Stimulated activated naive CD8-positive, alpha-beta T cell treated with anti-CD3 and anti-CD28 coated beads, Interleukin-15, amount 100 ng/mL, for 72 hours (primary cell): ENCODE measurements around the gene FHOD1.

ENCODE experiments used
- ATAC-seq: fragments of 150-1000 bp; cut with Tn5 transposase; 2 replicates; pipeline ENCODE4 v1.10.0; 2021; ENCODE audit warnings: mild to moderate bottlenecking, moderate library complexity
- DNase-seq, 2 donors: peaks; one replicate each; pipeline ENCODE4 v3.0.0; 2021 to 2022
- H3K27ac Mint-ChIP-seq, 2 donors: one replicate each; pipeline ENCODE4 v1.8.0; 2022; ENCODE audit warnings: mild to moderate bottlenecking in 2 of 2, mixed read lengths in 2 of 2, moderate library complexity in 2 of 2
- H3K27me3 Mint-ChIP-seq: one replicate; pipeline ENCODE4 v1.8.0; 2022; ENCODE audit warnings: mixed read lengths
- H3K4me1 Mint-ChIP-seq: one replicate; pipeline ENCODE4 v1.8.0; 2022; ENCODE audit warnings: mild to moderate bottlenecking, mixed read lengths
- H3K4me3 Mint-ChIP-seq, 2 donors: one replicate each; pipeline ENCODE4 v1.8.0; 2022; ENCODE audit warnings: mild to moderate bottlenecking in 2 of 2, mixed read lengths in 2 of 2, moderate library complexity in 1 of 2
- H3K9me3 Mint-ChIP-seq, 2 donors: one replicate each; pipeline ENCODE4 v1.8.0; 2022; ENCODE audit warnings: mixed read lengths in 2 of 2

FHOD1 gene

DNA sequence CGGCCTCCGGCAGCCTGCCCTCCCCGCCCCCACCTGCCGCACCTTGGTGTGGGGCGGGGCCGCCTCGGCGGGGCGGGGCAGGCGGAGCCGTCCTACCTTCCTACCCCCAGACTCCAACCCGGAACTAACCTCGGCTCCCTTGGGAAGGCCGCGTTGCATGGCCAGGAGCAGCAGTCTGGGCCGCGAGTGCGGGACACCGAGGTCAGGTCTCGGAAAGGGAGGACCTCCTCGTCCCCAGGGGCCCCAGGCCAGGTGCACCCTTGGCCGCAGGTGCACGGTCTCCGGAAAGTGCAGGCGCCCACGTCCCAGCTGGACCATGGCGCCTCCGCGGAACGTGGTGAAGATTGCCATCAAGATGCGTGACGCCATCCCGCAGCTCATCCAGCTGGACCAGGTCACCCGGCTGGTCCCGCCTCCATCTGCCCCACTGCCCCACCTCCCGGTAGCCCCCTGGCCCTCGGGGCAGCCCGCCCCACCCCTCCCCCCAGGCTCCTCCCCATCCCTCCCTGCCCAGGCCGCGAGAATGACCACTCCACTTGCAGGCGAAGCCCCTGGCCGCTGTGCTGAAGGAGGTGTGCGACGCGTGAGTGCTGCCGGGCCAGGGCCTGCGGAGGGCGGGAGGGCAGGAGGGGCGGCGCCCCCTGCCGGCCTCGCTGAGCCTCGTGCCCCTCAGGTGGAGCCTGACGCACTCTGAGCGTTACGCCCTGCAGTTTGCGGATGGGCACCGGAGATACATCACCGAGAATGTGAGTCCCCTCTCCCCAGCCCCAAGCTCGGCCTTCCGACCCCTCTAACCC, 48.1 kb downstream of the FHOD1 start, which contains the start of gene ELMO3:
Gene ELMO3 (plus strand): TSS at position 121 of the 797 bp plus-strand sequence. CDS start 196 bp downstream, at position 317.
- H3K4me1 Mint-ChIP-seq = peaks cover 42% of the 10 kb centered on the region
- no peaks in the 10 kb centered on the region for H3K9me3 Mint-ChIP-seq
- DNase-seq (no peak), ATAC-seq (peak; percentile 25)
- H3K27me3 Mint-ChIP-seq = no peaks in the 10 kb centered on the region
- H3K4me3 Mint-ChIP-seq = no peak within 1 kb of the TSS
- peak within 1 kb of the TSS; percentile 35 to 93 for H3K27ac Mint-ChIP-seq

GRCh38 chr16:67198238-67198734, 49.0 kb downstream of the FHOD1 start:
- peaks cover 51% of the 10 kb centered on the region for H3K4me1 Mint-ChIP-seq
- H3K27ac Mint-ChIP-seq = peak overlapping the region in 1 of 2 donors; percentile 93
- DNase-seq (no peak), ATAC-seq (peak; percentile 54)
- no peak overlapping the region for H3K4me3 Mint-ChIP-seq
- no peaks in the 10 kb centered on the region for H3K27me3 Mint-ChIP-seq
- H3K9me3 Mint-ChIP-seq = no peaks in the 10 kb centered on the region

DNA sequence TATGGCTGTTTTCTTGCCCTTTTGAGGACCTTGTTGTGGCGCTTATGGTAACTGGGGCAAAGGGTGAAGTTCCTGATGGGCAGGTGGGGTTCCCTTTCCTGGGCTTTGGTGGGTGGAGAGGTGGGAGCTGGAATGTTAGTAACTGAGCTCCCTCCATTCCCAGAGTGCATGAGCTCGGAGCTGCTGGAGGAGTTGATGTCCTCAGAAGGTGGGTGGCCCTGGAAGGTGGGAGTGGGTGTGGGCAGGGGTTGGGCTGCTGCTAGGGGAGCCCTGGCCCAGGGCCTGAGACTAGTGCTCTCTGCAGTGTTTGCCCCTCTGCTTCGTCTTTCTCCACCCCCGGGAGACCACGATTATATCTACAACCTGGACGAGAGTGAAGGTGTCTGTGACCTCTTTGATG, 49.6 kb downstream of the FHOD1 start:
- ATAC-seq = peak; percentile 2
- H3K27ac Mint-ChIP-seq = no peak overlapping the region
- peaks cover 57% of the 10 kb centered on the region for H3K4me1 Mint-ChIP-seq
- H3K27me3 Mint-ChIP-seq = no peaks in the 10 kb centered on the region
- no peaks in the 10 kb centered on the region for H3K9me3 Mint-ChIP-seq
- no peak overlapping the region for H3K4me3 Mint-ChIP-seq
- DNase-seq = no peak

DNA sequence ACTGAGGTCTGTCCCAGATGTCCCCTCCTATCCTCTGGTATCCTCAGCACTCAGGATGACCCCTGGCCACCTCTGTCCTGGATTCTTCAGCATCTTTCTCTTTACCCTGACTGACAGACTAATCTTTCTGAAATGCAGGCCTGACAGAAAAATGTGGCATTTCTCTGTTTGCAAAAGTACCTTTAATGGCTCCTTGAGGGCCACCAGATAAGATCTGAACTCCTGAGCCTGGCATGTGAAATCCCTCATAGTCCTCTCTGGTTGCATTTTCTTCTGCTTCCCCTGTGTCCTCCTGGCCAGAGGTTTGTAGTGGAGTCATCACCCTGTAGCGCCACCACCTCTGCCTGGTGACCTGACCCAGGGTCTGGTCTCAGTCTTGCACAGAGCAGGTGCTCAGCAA, 50.4 kb downstream of the FHOD1 start:
- H3K27me3 Mint-ChIP-seq = no peaks in the 10 kb centered on the region
- DNase-seq (no peak), ATAC-seq (no peak)
- no peaks in the 10 kb centered on the region for H3K9me3 Mint-ChIP-seq
- H3K27ac Mint-ChIP-seq = peak overlapping the region; percentile 71 to 84
- peaks cover 61% of the 10 kb centered on the region for H3K4me1 Mint-ChIP-seq
- no peak overlapping the region for H3K4me3 Mint-ChIP-seq

- peaks cover 69% of the 10 kb centered on the region for H3K4me1 Mint-ChIP-seq
- H3K27me3 Mint-ChIP-seq = no peaks in the 10 kb centered on the region
- no peak for ATAC-seq
- H3K4me3 Mint-ChIP-seq = no peak overlapping the region
- no peaks in the 10 kb centered on the region for H3K9me3 Mint-ChIP-seq
- no peak for DNase-seq
- H3K27ac Mint-ChIP-seq = peak overlapping the region; percentile 42 to 84
Measured at GRCh38 chr16:67195676-67196075, 51.6 kb downstream of the FHOD1 start.

DNA sequence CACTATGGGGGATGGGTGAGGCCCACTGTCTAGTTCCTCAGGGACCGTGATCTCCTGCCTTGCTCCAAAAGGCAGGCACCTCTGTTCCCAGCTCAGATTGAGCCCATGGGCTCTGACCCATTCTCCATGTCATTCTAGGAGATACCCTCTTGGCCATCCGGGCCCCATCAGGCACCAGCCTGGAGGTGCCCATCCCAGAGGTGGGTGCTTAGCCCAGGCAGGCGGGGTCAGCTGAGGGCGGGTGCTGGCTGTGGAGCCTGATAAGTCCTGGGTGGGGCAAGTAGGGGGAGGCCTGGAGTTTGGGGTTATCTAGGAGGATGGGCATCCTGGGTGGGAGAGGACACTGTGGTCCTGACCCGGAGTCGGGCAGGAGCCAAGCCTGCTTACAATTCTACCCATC, 53.0 kb downstream of the FHOD1 start:
- ATAC-seq (no peak), DNase-seq (no peak)
- no peaks in the 10 kb centered on the region for H3K27me3 Mint-ChIP-seq
- peak overlapping the region in 1 of 2 donors; percentile 29 for H3K4me3 Mint-ChIP-seq
- H3K9me3 Mint-ChIP-seq = no peaks in the 10 kb centered on the region
- peaks cover 69% of the 10 kb centered on the region for H3K4me1 Mint-ChIP-seq
- H3K27ac Mint-ChIP-seq = peak overlapping the region; percentile 49 to 74

- Mint-ChIP-seq H3K27me3 (no peaks in the 10 kb centered on the region), H3K4me3 (peak overlapping the region; percentile 83 to 91), H3K4me1 (peaks cover 68% of the 10 kb centered on the region), H3K27ac (peak overlapping the region; percentile 52 to 66), H3K9me3 (no peaks in the 10 kb centered on the region)
- DNase-seq (no peak), ATAC-seq (no peak)
Measured at GRCh38 chr16:67193536-67193935, 53.7 kb downstream of the FHOD1 start.

GRCh38 chr16:67192781-67193361, 54.4 kb downstream of the FHOD1 start:
- DNase-seq = no peak
- Mint-ChIP-seq H3K4me1 (peaks cover 62% of the 10 kb centered on the region), H3K4me3 (peak overlapping the region; percentile 83 to 91), H3K27ac (peak overlapping the region; percentile 90 to 96), H3K27me3 (no peaks in the 10 kb centered on the region), H3K9me3 (no peaks in the 10 kb centered on the region)
- ATAC-seq = no peak

DNA sequence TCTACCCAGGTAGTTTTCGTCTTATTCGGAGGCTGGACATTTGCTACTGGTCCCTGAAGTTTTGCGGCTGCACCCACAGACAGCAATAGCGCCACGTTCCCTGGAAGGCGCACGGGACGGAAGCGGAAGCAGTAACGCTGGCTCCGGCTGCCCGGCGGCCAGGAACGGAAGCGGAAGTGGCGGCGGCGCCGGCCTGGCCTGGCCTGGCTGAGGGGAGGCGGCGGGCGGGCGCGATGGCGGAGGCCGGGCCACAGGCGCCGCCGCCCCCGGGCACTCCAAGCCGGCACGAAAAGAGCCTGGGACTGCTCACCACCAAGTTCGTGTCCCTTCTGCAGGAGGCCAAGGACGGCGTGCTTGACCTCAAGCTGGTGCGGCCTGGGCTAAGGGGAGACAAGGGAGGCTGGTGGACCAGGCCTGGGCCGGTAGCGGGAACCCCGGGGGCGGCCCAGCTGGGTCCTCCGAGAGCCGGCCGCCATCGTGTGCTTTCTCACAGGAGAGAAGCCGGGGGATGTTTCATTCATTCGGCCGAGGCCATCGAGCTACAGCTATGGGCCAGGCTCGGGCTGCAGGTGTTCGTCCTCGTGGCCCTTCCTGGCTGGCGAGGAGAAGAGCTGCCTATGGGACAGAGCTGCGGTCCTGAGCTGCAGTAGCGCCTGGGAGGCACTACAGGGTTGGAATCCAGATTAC, 55.1 kb downstream of the FHOD1 start, which contains the start of gene E2F4:
Gene E2F4 (plus strand): TSS at position 161 of the 687 bp plus-strand sequence. CDS start 73 bp downstream, at position 234.
- Mint-ChIP-seq H3K4me3 (peak within 1 kb of the TSS; percentile 83 to 91), H3K27me3 (peaks cover 5% of the 10 kb centered on the region), H3K4me1 (peaks cover 57% of the 10 kb centered on the region), H3K27ac (peak within 1 kb of the TSS; percentile 96), H3K9me3 (no peaks in the 10 kb centered on the region)
- DNase-seq (peak; percentile 85 to 91), ATAC-seq (peak; percentile 98)

DNA sequence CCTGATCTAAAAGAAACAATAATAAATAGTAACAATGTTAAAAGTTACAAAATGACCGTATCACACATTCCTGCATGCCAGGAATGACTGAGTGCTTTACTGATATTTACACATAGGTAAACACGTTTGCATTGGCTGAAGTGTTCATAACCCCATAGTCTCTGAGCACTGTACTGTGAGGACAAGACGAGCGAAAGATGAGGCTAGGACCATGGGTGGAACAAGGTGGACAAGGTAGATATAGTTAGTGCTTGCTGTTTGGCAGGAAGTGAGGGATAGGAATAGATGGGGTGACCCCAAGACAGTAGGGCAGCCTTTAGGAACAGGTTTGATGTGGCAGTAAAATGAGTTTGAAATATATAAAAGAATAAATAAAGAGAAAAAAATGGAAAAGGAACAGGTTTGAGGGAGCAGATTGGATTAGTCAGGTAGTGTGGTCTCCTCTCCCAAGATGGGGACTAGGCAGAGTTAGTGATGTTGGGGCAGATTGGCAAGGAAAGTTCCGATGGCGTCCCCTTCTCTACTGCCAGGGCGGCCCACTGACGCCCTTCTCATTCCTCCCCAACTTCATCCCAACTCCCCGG, 55.8 kb downstream of the FHOD1 start:
- DNase-seq = no peak
- Mint-ChIP-seq H3K9me3 (no peaks in the 10 kb centered on the region), H3K4me1 (peaks cover 50% of the 10 kb centered on the region), H3K4me3 (peak overlapping the region; percentile 83 to 91), H3K27me3 (peaks cover 11% of the 10 kb centered on the region), H3K27ac (peak overlapping the region; percentile 96)
- ATAC-seq = no peak

DNA sequence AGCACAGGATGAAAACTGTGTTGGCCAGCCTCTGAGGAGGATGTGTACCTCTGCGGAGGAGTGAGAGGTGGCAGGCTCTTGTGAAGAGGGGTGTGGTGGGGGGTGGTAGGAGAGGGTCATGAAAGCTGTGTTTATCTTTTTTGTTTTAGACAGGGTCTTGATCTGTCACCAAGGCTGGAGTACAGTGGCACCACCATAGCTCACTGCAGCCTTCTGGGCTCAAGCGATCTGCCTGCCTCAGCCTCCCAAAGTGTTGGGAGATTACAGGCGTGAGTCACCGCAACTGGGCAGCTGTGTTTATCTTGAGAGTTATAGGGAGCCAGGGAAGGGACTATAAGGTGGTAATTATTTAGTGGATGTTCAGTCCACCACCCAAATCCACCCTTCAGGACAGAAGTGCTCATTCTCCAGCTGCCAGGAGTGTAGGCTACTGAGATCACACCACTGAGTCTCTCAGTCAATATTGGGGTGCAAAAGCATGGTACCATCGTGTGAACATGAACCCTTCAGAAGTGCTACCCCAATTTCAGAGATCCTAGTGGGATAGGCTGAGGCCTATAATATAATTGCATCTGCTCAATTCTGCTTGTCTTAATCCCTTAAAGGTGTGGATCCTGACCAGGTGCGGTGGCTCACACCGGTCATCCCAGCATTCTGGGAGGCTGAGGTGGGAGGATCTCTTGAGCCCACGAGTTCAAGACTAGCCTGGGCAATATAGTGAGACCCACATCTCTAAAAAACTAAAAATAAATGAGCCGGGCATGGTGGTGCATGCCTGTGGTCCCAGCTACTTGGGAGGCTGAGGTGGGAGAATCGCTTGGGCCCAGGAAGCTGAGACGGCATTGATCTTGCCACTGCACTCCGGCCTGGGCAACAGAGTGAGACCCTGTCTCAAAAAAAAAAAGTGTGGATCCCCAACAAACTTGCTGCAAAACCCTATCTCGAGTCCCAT, 56.6 kb downstream of the FHOD1 start:
- ATAC-seq = no peak
- peak overlapping the region; percentile 83 to 91 for H3K4me3 Mint-ChIP-seq
- H3K4me1 Mint-ChIP-seq = peaks cover 43% of the 10 kb centered on the region
- DNase-seq = no peak
- H3K9me3 Mint-ChIP-seq = no peaks in the 10 kb centered on the region
- peaks cover 15% of the 10 kb centered on the region for H3K27me3 Mint-ChIP-seq
- H3K27ac Mint-ChIP-seq = no peak overlapping the region

DNA sequence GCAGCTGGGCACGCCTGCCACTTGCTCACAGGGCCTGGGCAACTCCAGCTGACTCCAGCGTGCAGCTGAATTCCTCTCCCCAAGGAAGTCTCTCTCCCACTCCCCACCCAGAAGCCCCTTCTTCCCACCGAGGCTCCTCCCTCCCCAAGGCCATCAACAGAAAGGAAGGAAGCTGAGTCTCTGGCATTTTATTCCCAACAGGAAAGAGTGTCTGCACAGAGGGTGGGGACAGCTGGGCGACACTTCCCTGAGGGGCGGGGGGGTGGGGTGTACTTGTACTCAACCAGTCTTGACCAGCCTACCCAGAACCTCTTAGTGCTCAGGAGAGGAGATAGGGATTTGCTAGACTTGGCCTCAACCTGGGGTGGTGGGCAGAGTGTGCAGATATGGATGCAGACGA, 57.2 kb downstream of the FHOD1 start, which contains the start of gene EXOC3L1:
Gene EXOC3L1 (minus strand): TSS at position 96 of the 400 bp plus-strand sequence. CDS start 460 bp downstream, outside the sequence.
- DNase-seq (no peak), ATAC-seq (no peak)
- Mint-ChIP-seq H3K27ac (no peak within 1 kb of the TSS), H3K4me1 (peaks cover 43% of the 10 kb centered on the region), H3K4me3 (peak within 1 kb of the TSS; percentile 83 to 91), H3K9me3 (no peaks in the 10 kb centered on the region), H3K27me3 (peaks cover 22% of the 10 kb centered on the region)

DNA sequence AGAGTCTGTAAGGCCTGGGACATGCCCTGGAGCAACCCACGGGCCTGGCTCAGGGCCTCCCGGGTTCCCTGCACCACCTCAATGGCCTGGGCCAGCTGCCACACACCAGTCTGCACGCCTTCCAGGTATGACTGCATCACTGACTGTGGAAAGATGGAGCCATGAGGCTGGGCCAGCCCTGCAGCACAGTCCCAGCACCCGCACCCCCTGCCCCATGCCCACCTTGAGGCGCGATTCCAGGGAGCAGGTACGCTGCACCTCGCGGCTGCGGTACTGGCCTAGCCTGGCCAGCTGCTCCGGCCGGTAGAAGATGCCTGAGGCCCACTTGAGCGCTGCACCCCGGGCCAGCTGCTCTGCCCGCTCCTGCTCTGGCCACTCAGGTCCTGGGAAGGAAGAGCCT, 58.5 kb downstream of the FHOD1 start:
- Mint-ChIP-seq H3K9me3 (no peaks in the 10 kb centered on the region), H3K4me3 (no peak overlapping the region), H3K27ac (no peak overlapping the region), H3K27me3 (peaks cover 29% of the 10 kb centered on the region), H3K4me1 (peaks cover 38% of the 10 kb centered on the region)
- DNase-seq = no peak
- no peak for ATAC-seq

GRCh38 chr16:67188323-67188722, 59.0 kb downstream of the FHOD1 start:
- DNase-seq (no peak), ATAC-seq (no peak)
- Mint-ChIP-seq H3K27ac (no peak overlapping the region), H3K4me1 (peaks cover 33% of the 10 kb centered on the region), H3K9me3 (no peaks in the 10 kb centered on the region), H3K4me3 (no peak overlapping the region), H3K27me3 (peaks cover 29% of the 10 kb centered on the region)
